ENCODE results near the gene KRT77. TPM values are rescaled to one million over a fixed set of nuclear protein-coding genes. Genes with fewer than 3 reads are reported as not detected.

The KRT77 gene
- polyA plus RNA-seq, 1 donor from 2014 or later: not detected

GRCh38 chr12:52740584-52740983 lies 37.3 kb upstream of the KRT77 start:
- H3K4me2 ChIP-seq (ENCODE audit: low read length): no peak overlapping the region
- no peak overlapping the region for H3K4me3 ChIP-seq (ENCODE audit: low read length)
- H3K27me3 ChIP-seq (ENCODE audit: insufficient read depth, low read depth, low read length): peaks cover 31% of the 10 kb centered on the region
- H3K9me3 ChIP-seq (ENCODE audit: low read length): no peaks in the 10 kb centered on the region
- H3K9ac ChIP-seq (ENCODE audit: low read length): no peak overlapping the region
- no peak for TF ChIP-seq RAD21 (conservative IDR thresholded peaks at IDR 0.05)
- TF ChIP-seq POLR2AphosphoS5 (IDR thresholded peaks at IDR 0.05): no peak
- no peak for TF ChIP-seq SMC3 (conservative IDR thresholded peaks at IDR 0.05; ENCODE audit: poor library complexity)
- no peak for TF ChIP-seq TAF1 (IDR thresholded peaks at IDR 0.05; ENCODE audit: low read depth)
- TF ChIP-seq EZH2 (IDR thresholded peaks at IDR 0.05; ENCODE audit: borderline replicate concordance, insufficient read depth, low read length, poor library complexity, severe bottlenecking): no peak
- TF ChIP-seq REST (IDR thresholded peaks at IDR 0.05; ENCODE audit: borderline replicate concordance): no peak
- TF ChIP-seq EP300 (conservative IDR thresholded peaks at IDR 0.05; ENCODE audit: poor library complexity, severe bottlenecking): no peak
- TF ChIP-seq, protein P1, sequence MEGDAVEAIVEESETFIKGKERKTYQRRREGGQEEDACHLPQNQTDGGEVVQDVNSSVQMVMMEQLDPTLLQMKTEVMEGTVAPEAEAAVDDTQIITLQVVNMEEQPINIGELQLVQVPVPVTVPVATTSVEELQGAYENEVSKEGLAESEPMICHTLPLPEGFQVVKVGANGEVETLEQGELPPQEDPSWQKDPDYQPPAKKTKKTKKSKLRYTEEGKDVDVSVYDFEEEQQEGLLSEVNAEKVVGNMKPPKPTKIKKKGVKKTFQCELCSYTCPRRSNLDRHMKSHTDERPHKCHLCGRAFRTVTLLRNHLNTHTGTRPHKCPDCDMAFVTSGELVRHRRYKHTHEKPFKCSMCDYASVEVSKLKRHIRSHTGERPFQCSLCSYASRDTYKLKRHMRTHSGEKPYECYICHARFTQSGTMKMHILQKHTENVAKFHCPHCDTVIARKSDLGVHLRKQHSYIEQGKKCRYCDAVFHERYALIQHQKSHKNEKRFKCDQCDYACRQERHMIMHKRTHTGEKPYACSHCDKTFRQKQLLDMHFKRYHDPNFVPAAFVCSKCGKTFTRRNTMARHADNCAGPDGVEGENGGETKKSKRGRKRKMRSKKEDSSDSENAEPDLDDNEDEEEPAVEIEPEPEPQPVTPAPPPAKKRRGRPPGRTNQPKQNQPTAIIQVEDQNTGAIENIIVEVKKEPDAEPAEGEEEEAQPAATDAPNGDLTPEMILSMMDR (IDR thresholded peaks at IDR 0.05; ENCODE audit: poor library complexity, severe bottlenecking): no peak
- TF ChIP-seq MXI1 (conservative IDR thresholded peaks at IDR 0.05; ENCODE audit: poor library complexity, severe bottlenecking): no peak
- no peaks in the 10 kb centered on the region for H3K79me2 ChIP-seq (replicated peaks; ENCODE audit: insufficient read depth, low read length)
- no peaks in the 10 kb centered on the region for H3K36me3 ChIP-seq (ENCODE audit: insufficient read depth, low read length)
- no peaks in the 10 kb centered on the region for H4K20me1 ChIP-seq (ENCODE audit: insufficient read depth)
- H3K9me2 ChIP-seq (ENCODE audit: insufficient read depth, low read length): no peaks in the 10 kb centered on the region
- H3F3A ChIP-seq (ENCODE audit: insufficient read depth, low read length, poor library complexity, severe bottlenecking): no peaks in the 10 kb centered on the region
- no peak overlapping the region for H3K27ac ChIP-seq (ENCODE audit: low read length)
- H2AFZ ChIP-seq (ENCODE audit: low read depth, low read length): no peak overlapping the region

- Histone ChIP-seq H3K9ac (ENCODE audit: low read length) (no peak overlapping the region), H4K20me1 (ENCODE audit: insufficient read depth) (no peaks in the 10 kb centered on the region), H3K9me2 (ENCODE audit: insufficient read depth, low read length) (no peaks in the 10 kb centered on the region), H3K4me3 (ENCODE audit: low read length) (no peak overlapping the region), H3K36me3 (ENCODE audit: insufficient read depth, low read length) (no peaks in the 10 kb centered on the region), H3F3A (ENCODE audit: insufficient read depth, low read length, poor library complexity, severe bottlenecking) (no peaks in the 10 kb centered on the region), H3K4me2 (ENCODE audit: low read length) (no peak overlapping the region), H3K27me3 (ENCODE audit: insufficient read depth, low read depth, low read length) (peaks cover 31% of the 10 kb centered on the region), H3K9me3 (ENCODE audit: low read length) (no peaks in the 10 kb centered on the region), H2AFZ (ENCODE audit: low read depth, low read length) (no peak overlapping the region), H3K27ac (ENCODE audit: low read length) (no peak overlapping the region), H3K79me2 (replicated peaks; ENCODE audit: insufficient read depth, low read length) (no peaks in the 10 kb centered on the region)
- no peak for TF ChIP-seq RAD21 (conservative IDR thresholded peaks at IDR 0.05)
- no peak for TF ChIP-seq TAF1 (IDR thresholded peaks at IDR 0.05; ENCODE audit: low read depth)
- TF ChIP-seq POLR2AphosphoS5 (IDR thresholded peaks at IDR 0.05): no peak
- TF ChIP-seq, protein P1 (IDR thresholded peaks at IDR 0.05; ENCODE audit: poor library complexity, severe bottlenecking): no peak
- TF ChIP-seq REST (IDR thresholded peaks at IDR 0.05; ENCODE audit: borderline replicate concordance): no peak
- TF ChIP-seq EP300 (conservative IDR thresholded peaks at IDR 0.05; ENCODE audit: poor library complexity, severe bottlenecking): no peak
- no peak for TF ChIP-seq MXI1 (conservative IDR thresholded peaks at IDR 0.05; ENCODE audit: poor library complexity, severe bottlenecking)
- TF ChIP-seq EZH2 (IDR thresholded peaks at IDR 0.05; ENCODE audit: borderline replicate concordance, insufficient read depth, low read length, poor library complexity, severe bottlenecking): no peak
- no peak for TF ChIP-seq SMC3 (conservative IDR thresholded peaks at IDR 0.05; ENCODE audit: poor library complexity)
Measured at GRCh38 chr12:52739963-52740362, 36.6 kb upstream of the KRT77 start.

Measured in neural cell (in vitro differentiated cells).